ENCODE data around the gene PDLIM4. TPM values are rescaled to one million over a fixed set of nuclear protein-coding genes. Genes with fewer than 3 reads are reported as not detected.

PDLIM4 gene
- total and polyA plus RNA-seq, 2 donors from 2014 or later, result 31.6 to 47.0 TPM

GRCh38 chr5:132305420-132305819, 47.9 kb downstream of the PDLIM4 start:
- H3K9ac ChIP-seq (ENCODE audit: low read length in 3 of 3), result no peak overlapping the region
- H3K4me3 ChIP-seq (ENCODE audit: low read length in 3 of 3), result no peak overlapping the region
- no peak for DNase-seq
- H3K36me3 ChIP-seq (ENCODE audit: control insufficient read depth in 2 of 3, insufficient read depth in 3 of 3, low read length in 3 of 3), result no peaks in the 10 kb centered on the region
- no peak overlapping the region for H3K27ac ChIP-seq (ENCODE audit: low read depth in 2 of 2, low read length in 2 of 2)
- H3K4me1 ChIP-seq (ENCODE audit: control insufficient read depth in 2 of 3, insufficient read depth in 2 of 3, low read depth in 1 of 3, low read length in 3 of 3), result peaks cover 0 to 27% (median 19%) of the 10 kb centered on the region in 3 donors
- H3K27me3 ChIP-seq (ENCODE audit: control insufficient read depth, insufficient read depth, low read length), result no peaks in the 10 kb centered on the region
- FAIRE-seq, result no peak
- TF ChIP-seq CTCF (IDR thresholded peaks at IDR 0.05; ENCODE audit: borderline replicate concordance, extremely low read depth, insufficient read depth), result no peak
- intact Hi-C loops (cut with DNase I), result no loop called here
- no peaks in the 10 kb centered on the region for H3K9me3 ChIP-seq (ENCODE audit: control insufficient read depth in 2 of 3, insufficient read depth in 1 of 3, low read length in 3 of 3)

- no peak for FAIRE-seq
- intact Hi-C loops (cut with DNase I), result no loop called here
Measured at GRCh38 chr5:132308701-132309100, 51.2 kb downstream of the PDLIM4 start.

GRCh38 chr5:132309679-132310078, 52.2 kb downstream of the PDLIM4 start:
- H3K27me3 ChIP-seq (ENCODE audit: control insufficient read depth, insufficient read depth, low read length), result no peaks in the 10 kb centered on the region
- no peak overlapping the region for H3K27ac ChIP-seq (ENCODE audit: low read depth in 2 of 2, low read length in 2 of 2)
- intact Hi-C loops (cut with DNase I), result no loop called here
- no peak for DNase-seq
- FAIRE-seq, result no peak
- H3K4me1 ChIP-seq (ENCODE audit: control insufficient read depth in 2 of 3, insufficient read depth in 2 of 3, low read depth in 1 of 3, low read length in 3 of 3), result peaks cover 0 to 19% (median 8%) of the 10 kb centered on the region in 3 donors
- no peak overlapping the region for H3K9ac ChIP-seq (ENCODE audit: low read length in 3 of 3)
- no peaks in the 10 kb centered on the region for H3K9me3 ChIP-seq (ENCODE audit: control insufficient read depth in 2 of 3, insufficient read depth in 1 of 3, low read length in 3 of 3)
- H3K4me3 ChIP-seq (ENCODE audit: low read length in 3 of 3), result no peak overlapping the region
- TF ChIP-seq CTCF (IDR thresholded peaks at IDR 0.05; ENCODE audit: borderline replicate concordance, extremely low read depth, insufficient read depth), result no peak
- H3K36me3 ChIP-seq (ENCODE audit: control insufficient read depth in 2 of 3, insufficient read depth in 3 of 3, low read length in 3 of 3), result peaks cover 0 to 2% (median 0%) of the 10 kb centered on the region in 3 donors

More at GRCh38 chr5:132308701-132309100, 51.2 kb downstream of the PDLIM4 start:
- Histone ChIP-seq H3K36me3 (ENCODE audit: control insufficient read depth in 2 of 3, insufficient read depth in 3 of 3, low read length in 3 of 3) (no peaks in the 10 kb centered on the region), H3K4me3 (ENCODE audit: low read length in 3 of 3) (no peak overlapping the region), H3K9ac (ENCODE audit: low read length in 3 of 3) (no peak overlapping the region), H3K9me3 (ENCODE audit: control insufficient read depth in 2 of 3, insufficient read depth in 1 of 3, low read length in 3 of 3) (no peaks in the 10 kb centered on the region), H3K4me1 (ENCODE audit: control insufficient read depth in 2 of 3, insufficient read depth in 2 of 3, low read depth in 1 of 3, low read length in 3 of 3) (peaks cover 0 to 19% (median 8%) of the 10 kb centered on the region in 3 donors), H3K27ac (ENCODE audit: low read depth in 2 of 2, low read length in 2 of 2) (no peak overlapping the region), H3K27me3 (ENCODE audit: control insufficient read depth, insufficient read depth, low read length) (no peaks in the 10 kb centered on the region)
- DNase-seq, result no peak
- no peak for TF ChIP-seq CTCF (IDR thresholded peaks at IDR 0.05; ENCODE audit: borderline replicate concordance, extremely low read depth, insufficient read depth)

All from kidney (tissue), 14 donors.